SK-N-SH (cell line): Measurements from ENCODE around the gene CUL9. TPM values are rescaled to one million over a fixed set of nuclear protein-coding genes. Genes with fewer than 3 reads are reported as not detected.

Source experiments
- CTCF ChIA-PET: fragments of 300-600, 350-600 bp; formaldehyde crosslinking; extraction: SDS; loops from one replicate; lab custom pipeline; 2021; lab: Yijun Ruan, JAX
- POLR2A ChIA-PET: fragments of 350-600 bp; sonication (Branson Sonifier 250); formaldehyde crosslinking; extraction: SDS; loops from one replicate; lab custom pipeline; 2020; ENCODE audit warnings: antibody characterized with exemption, inconsistent platforms; lab: Yijun Ruan, JAX
- DNase-seq: peaks from one replicate; pipeline ENCODE4 v3.0.0; 2012
- H2AFZ ChIP-seq: fragments of 200-600 bp; sonication (generic); 2 replicates; pipeline ENCODE4 v1.8.1; 2016; ENCODE audit warnings: antibody characterized with exemption, mild to moderate bottlenecking, low read depth
- H3F3A ChIP-seq: fragments of 200-600 bp; sonication (generic); replicated peaks from 2 replicates; pipeline ENCODE3; 2016; ENCODE audit warnings: antibody characterized with exemption, mild to moderate bottlenecking; ENCODE audit not compliant: insufficient read depth
- H3K27ac ChIP-seq, 2 experiments: fragments of 200-500 bp in 1 of 2; fragments of 200-600 bp in 1 of 2; sonication (Bioruptor generic) in 1 of 2; sonication (generic), shearing (Covaris generic) in 1 of 2; 2 replicates each; pipeline versions ENCODE4 v1.5.1 to v1.6.1; 2014 to 2016; ENCODE audit warnings: low read depth in 2 of 2, inconsistent platforms in 1 of 2, low read length in 1 of 2, mild to moderate bottlenecking in 1 of 2, mixed read lengths in 1 of 2
- H3K27me3 ChIP-seq: fragments of 200-600 bp; sonication (generic), shearing (Covaris generic); 2 replicates; pipeline ENCODE4 v1.6.1; 2016; ENCODE audit warnings: mixed run types; ENCODE audit not compliant: insufficient read depth
- H3K36me3 ChIP-seq, 2 experiments: fragments of 200-500 bp in 1 of 2; fragments of 200-600 bp in 1 of 2; sonication (Bioruptor generic) in 1 of 2; sonication (generic) in 1 of 2; replicated peaks in 1 of 2; 2 replicates each; pipeline versions ENCODE3 to v1.5.1; 2014 to 2016; ENCODE audit warnings: low read length in 1 of 2, mild to moderate bottlenecking in 1 of 2; ENCODE audit not compliant: insufficient read depth in 2 of 2, control insufficient read depth in 1 of 2
- H3K4me1 ChIP-seq, 2 experiments: fragments of 200-500 bp in 1 of 2; fragments of 200-600 bp in 1 of 2; sonication (Bioruptor generic) in 1 of 2; sonication (generic), shearing (Covaris generic) in 1 of 2; 2 replicates each; pipeline versions ENCODE4 v1.5.1 to v1.6.1; 2014 to 2016; ENCODE audit warnings: low read depth in 1 of 2, low read length in 1 of 2, mixed run types in 1 of 2; ENCODE audit not compliant: insufficient read depth in 2 of 2, control insufficient read depth in 1 of 2
- H3K4me2 ChIP-seq: fragments of 200-600 bp; sonication (generic), shearing (Covaris generic); 2 replicates; pipeline ENCODE4 v1.6.1; 2017; ENCODE audit warnings: mixed run types
- H3K4me3 ChIP-seq, 2 experiments: fragments of 200-500 bp in 1 of 2; fragments of 200-600 bp in 1 of 2; sonication (Bioruptor generic) in 1 of 2; sonication (generic), shearing (Covaris generic) in 1 of 2; 2 replicates each; pipeline versions ENCODE4 v1.5.1 to v1.8.1; 2014 to 2016; ENCODE audit warnings: low read depth in 2 of 2, inconsistent platforms in 1 of 2, low read length in 1 of 2, mild to moderate bottlenecking in 1 of 2, mixed read lengths in 1 of 2, moderate library complexity in 1 of 2
- H3K79me2 ChIP-seq: fragments of 200-600 bp; sonication (generic); 2 replicates; pipeline ENCODE4 v1.8.1; 2017; ENCODE audit warnings: mild to moderate bottlenecking; ENCODE audit not compliant: insufficient read depth
- H3K9ac ChIP-seq: fragments of 200-600 bp; sonication (generic); 2 replicates; pipeline ENCODE4 v1.6.1; 2017; ENCODE audit warnings: mixed run types
- H3K9me2 ChIP-seq: fragments of 200-600 bp; sonication (generic); 2 replicates; pipeline ENCODE4 v1.6.1; 2017; ENCODE audit warnings: mixed run types
- H3K9me3 ChIP-seq: fragments of 200-600 bp; sonication (generic); 2 replicates; pipeline ENCODE4 v1.6.1; 2017; ENCODE audit warnings: mixed run types, mild to moderate bottlenecking, moderate library complexity
- H4K20me1 ChIP-seq: fragments of 200-600 bp; sonication (generic); 2 replicates; pipeline ENCODE4 v1.6.1; 2017; ENCODE audit warnings: mild to moderate bottlenecking, mixed run types; ENCODE audit not compliant: insufficient read depth
- CHD2 ChIP-seq: fragments of 150-350 bp; IDR thresholded peaks from 2 replicates; pipeline ENCODE4 v1.6.1; 2018; ENCODE audit warnings: low read length; ENCODE audit not compliant: partially characterized antibody
- ELF1 ChIP-seq: IDR thresholded peaks from 2 replicates; pipeline ENCODE4 v1.4.0; 2012
- EZH2phosphoT487 ChIP-seq: fragments of 200-600 bp; sonication (generic); IDR thresholded peaks from 2 replicates; pipeline ENCODE4 v1.6.1; 2017; ENCODE audit warnings: low read depth, mixed run types, mild to moderate bottlenecking, antibody characterized with exemption, moderate library complexity, borderline replicate concordance
- FOXJ3 ChIP-seq: sonication (generic); formaldehyde crosslinking; IDR thresholded peaks from 2 replicates; pipeline ENCODE4 v1.5.1; 2020; ENCODE audit warnings: mild to moderate bottlenecking, missing genetic modification reagents
- GABPA ChIP-seq: IDR thresholded peaks from 2 replicates; pipeline ENCODE4 v1.4.0; 2012; ENCODE audit warnings: low read depth, mild to moderate bottlenecking
- GATA2 ChIP-seq: sonication (generic); formaldehyde crosslinking; IDR thresholded peaks from 2 replicates; pipeline ENCODE4 v1.5.0; 2020; ENCODE audit warnings: mild to moderate bottlenecking, missing genetic modification reagents
- JUND ChIP-seq: IDR thresholded peaks from 2 replicates; pipeline ENCODE4 v1.4.0; 2012
- RFX5 ChIP-seq: IDR thresholded peaks from 2 replicates; pipeline ENCODE4 v1.6.1; 2012; ENCODE audit warnings: mild to moderate bottlenecking, improper control_type of control experiment, low read length
- SMC3 ChIP-seq: IDR thresholded peaks from 2 replicates; pipeline ENCODE4 v1.6.1; 2012; ENCODE audit warnings: low read depth, low read length, improper control_type of control experiment
- TAF1 ChIP-seq: IDR thresholded peaks from 2 replicates; pipeline ENCODE4 v1.6.1; 2012; ENCODE audit warnings: low read depth, mild to moderate bottlenecking, low read length, moderate library complexity, borderline replicate concordance
- TCF12 ChIP-seq: IDR thresholded peaks from 2 replicates; pipeline ENCODE4 v1.4.0; 2012
- WGBS: methylation state at CpG from one replicate; pipeline ENCODE4 v1.1.6; 2017; ENCODE audit warnings: low lambda C conversion rate; 5-methylcytosine and 5-hydroxymethylcytosine counted together
- polyA plus RNA-seq, 3 experiments: library from polyadenylated mRNA; depleted of rRNA; stranded (reverse); fragments of >200 nt; gene quantifications; 2 replicates each; pipeline ENCODE4 v1.2.3, GENCODE V29; 2012
- TF ChIP-seq, protein P1 (sequence below): IDR thresholded peaks from 2 replicates; pipeline ENCODE4; 2012
- TF ChIP-seq, protein P2 (sequence below): fragments of 200-600 bp; sonication (generic); IDR thresholded peaks from 2 replicates; pipeline ENCODE4 v1.6.1; 2017; ENCODE audit warnings: antibody characterized with exemption, mild to moderate bottlenecking, moderate library complexity
- TF ChIP-seq, protein P3 (sequence below): IDR thresholded peaks from 2 replicates; pipeline ENCODE4 v1.4.0; 2012; ENCODE audit warnings: low read depth
- TF ChIP-seq, protein P4 (sequence below): IDR thresholded peaks from 2 replicates; pipeline ENCODE4 v1.4.0; 2012; ENCODE audit warnings: low read depth, borderline replicate concordance

The CUL9 gene
- polyA plus RNA-seq, 1 of the 3 experiments (the other 2 are of a cell fraction): 37.7 TPM

DNA sequence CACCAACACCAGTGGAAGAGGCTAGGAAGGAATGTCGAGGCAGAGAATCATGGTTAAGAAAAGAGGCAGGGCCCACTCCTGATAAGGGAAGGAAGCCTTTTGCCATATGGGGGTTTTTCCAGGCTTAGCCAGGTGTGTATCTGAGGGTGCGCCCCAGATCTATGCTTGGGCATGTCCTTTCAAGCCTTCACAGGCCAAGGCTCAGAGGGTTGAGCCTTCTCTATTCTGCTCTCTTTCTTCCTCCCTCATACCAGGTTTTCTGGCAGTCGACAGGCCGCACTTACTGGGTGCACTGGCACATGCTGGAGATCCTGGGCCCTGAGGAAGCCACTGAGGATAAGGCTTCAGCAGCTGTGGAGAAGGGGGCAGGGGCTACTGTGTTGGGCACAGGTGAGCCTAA is 4.7 kb downstream of the CUL9 start:
- DNase-seq: no peak
- peaks cover 40% of the 10 kb centered on the region for H3K79me2 ChIP-seq
- H2AFZ ChIP-seq: no peak overlapping the region

DNA sequence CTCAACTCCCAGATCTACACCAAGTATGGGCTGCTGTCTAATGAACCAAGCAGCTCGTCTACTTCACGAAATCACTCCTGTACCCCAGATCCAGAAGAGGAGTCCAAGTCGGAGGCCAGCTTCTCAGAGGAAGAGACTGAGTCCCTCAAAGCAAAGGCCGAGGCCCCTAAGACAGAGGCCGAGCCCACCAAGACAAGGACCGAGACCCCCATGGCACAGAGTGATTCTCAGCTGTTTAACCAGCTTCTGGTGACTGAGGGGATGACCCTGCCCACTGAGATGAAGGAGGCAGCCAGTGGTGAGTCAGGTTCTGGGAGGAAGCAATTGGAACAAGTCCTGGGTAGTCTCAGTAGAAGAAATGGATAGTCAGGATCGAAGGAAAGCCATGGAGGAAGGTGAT is 5.8 kb downstream of the CUL9 start:
- no peak for DNase-seq
- H3K36me3 ChIP-seq: peaks cover 39 to 51% of the 10 kb centered on the region in 2 experiments
- H3K27ac ChIP-seq: no peak overlapping the region
- H3K9me3 ChIP-seq: no peaks in the 10 kb centered on the region
- WGBS: 96% methylated on average over 7 of the region's 7 CpGs
- H4K20me1 ChIP-seq: no peaks in the 10 kb centered on the region
- H3K9ac ChIP-seq: no peak overlapping the region
- H3K4me2 ChIP-seq: no peak overlapping the region
- H3F3A ChIP-seq: no peaks in the 10 kb centered on the region
- peaks cover 33% of the 10 kb centered on the region for H3K79me2 ChIP-seq
- H3K4me1 ChIP-seq: peaks cover 0 to 9% of the 10 kb centered on the region in 2 experiments; a peak in 2 of 4 replicates
- ChIA-PET POLR2A (no interaction called here), CTCF (no interaction called here)
- H3K9me2 ChIP-seq: no peaks in the 10 kb centered on the region
- TF ChIP-seq SMC3: no peak
- no peaks in the 10 kb centered on the region for H3K27me3 ChIP-seq
- no peak overlapping the region for H2AFZ ChIP-seq
- H3K4me3 ChIP-seq: no peak overlapping the region

More for the DNA sequence above, 4.7 kb downstream of the CUL9 start:
- no peaks in the 10 kb centered on the region for H3F3A ChIP-seq
- H3K9me2 ChIP-seq: no peaks in the 10 kb centered on the region
- ChIA-PET POLR2A (no interaction called here), CTCF (no interaction called here)
- H3K4me3 ChIP-seq: no peak overlapping the region
- H3K36me3 ChIP-seq: peaks cover 33 to 51% of the 10 kb centered on the region in 2 experiments
- H3K4me1 ChIP-seq: peaks cover under 1 to 12% of the 10 kb centered on the region in 2 experiments; a peak in 2 of 4 replicates
- H3K27ac ChIP-seq: no peak overlapping the region
- no peak overlapping the region for H3K9ac ChIP-seq
- no peaks in the 10 kb centered on the region for H3K9me3 ChIP-seq
- H4K20me1 ChIP-seq: no peaks in the 10 kb centered on the region
- no peak for TF ChIP-seq JUND
- TF ChIP-seq EZH2phosphoT487: no peak
- TF ChIP-seq, protein P1, sequence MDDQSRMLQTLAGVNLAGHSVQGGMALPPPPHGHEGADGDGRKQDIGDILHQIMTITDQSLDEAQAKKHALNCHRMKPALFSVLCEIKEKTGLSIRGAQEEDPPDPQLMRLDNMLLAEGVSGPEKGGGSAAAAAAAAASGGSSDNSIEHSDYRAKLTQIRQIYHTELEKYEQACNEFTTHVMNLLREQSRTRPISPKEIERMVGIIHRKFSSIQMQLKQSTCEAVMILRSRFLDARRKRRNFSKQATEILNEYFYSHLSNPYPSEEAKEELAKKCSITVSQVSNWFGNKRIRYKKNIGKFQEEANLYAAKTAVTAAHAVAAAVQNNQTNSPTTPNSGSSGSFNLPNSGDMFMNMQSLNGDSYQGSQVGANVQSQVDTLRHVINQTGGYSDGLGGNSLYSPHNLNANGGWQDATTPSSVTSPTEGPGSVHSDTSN: no peak
- TF ChIP-seq FOXJ3 (CRISPR knock-in tag): no peak
- TF ChIP-seq TCF12: no peak
- TF ChIP-seq, protein P2, sequence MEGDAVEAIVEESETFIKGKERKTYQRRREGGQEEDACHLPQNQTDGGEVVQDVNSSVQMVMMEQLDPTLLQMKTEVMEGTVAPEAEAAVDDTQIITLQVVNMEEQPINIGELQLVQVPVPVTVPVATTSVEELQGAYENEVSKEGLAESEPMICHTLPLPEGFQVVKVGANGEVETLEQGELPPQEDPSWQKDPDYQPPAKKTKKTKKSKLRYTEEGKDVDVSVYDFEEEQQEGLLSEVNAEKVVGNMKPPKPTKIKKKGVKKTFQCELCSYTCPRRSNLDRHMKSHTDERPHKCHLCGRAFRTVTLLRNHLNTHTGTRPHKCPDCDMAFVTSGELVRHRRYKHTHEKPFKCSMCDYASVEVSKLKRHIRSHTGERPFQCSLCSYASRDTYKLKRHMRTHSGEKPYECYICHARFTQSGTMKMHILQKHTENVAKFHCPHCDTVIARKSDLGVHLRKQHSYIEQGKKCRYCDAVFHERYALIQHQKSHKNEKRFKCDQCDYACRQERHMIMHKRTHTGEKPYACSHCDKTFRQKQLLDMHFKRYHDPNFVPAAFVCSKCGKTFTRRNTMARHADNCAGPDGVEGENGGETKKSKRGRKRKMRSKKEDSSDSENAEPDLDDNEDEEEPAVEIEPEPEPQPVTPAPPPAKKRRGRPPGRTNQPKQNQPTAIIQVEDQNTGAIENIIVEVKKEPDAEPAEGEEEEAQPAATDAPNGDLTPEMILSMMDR: no peak
- no peak for TF ChIP-seq GABPA
- TF ChIP-seq ELF1: no peak
- H3K27me3 ChIP-seq: no peaks in the 10 kb centered on the region
- H3K4me2 ChIP-seq: no peak overlapping the region
- 94% methylated on average over 4 of the region's 4 CpGs for WGBS

DNA sequence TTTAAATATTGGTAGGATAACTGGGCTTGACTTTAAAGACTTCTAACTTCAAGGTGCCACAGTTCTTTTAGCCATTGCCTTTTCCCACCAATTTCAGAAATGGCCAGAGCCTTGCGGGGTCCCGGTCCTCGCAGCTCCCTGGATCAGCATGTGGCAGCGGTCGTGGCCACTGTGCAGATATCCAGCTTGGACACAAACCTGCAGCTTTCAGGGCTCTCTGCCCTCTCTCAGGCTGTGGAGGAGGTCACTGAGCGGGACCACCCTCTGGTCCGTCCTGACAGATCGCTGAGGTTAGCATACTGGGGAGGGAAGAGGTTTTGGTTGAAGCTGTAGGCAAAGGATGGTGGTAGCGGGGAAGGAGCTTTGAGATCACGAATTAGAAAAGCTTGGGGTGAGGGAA is 6.4 kb downstream of the CUL9 start:
- ChIA-PET CTCF (no interaction called here), POLR2A (no interaction called here)

More for the DNA sequence above, 6.4 kb downstream of the CUL9 start:
- Histone ChIP-seq H2AFZ (no peak overlapping the region), H3K9me3 (no peaks in the 10 kb centered on the region), H4K20me1 (no peaks in the 10 kb centered on the region), H3K9ac (no peak overlapping the region), H3K27me3 (no peaks in the 10 kb centered on the region), H3K4me2 (no peak overlapping the region), H3K4me3 (no peak overlapping the region), H3K4me1 (peaks cover 0 to 3% of the 10 kb centered on the region in 2 experiments; a peak in 1 of 4 replicates), H3F3A (no peaks in the 10 kb centered on the region), H3K27ac (no peak overlapping the region), H3K9me2 (no peaks in the 10 kb centered on the region), H3K36me3 (peaks cover 39 to 51% of the 10 kb centered on the region in 2 experiments), H3K79me2 (peaks cover 27% of the 10 kb centered on the region)
- DNase-seq: no peak
- 98% methylated on average over 10 of the region's 10 CpGs for WGBS
- TF ChIP-seq CHD2: no peak
- TF ChIP-seq, protein P3, sequence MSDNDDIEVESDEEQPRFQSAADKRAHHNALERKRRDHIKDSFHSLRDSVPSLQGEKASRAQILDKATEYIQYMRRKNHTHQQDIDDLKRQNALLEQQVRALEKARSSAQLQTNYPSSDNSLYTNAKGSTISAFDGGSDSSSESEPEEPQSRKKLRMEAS: no peak
- TF ChIP-seq, protein P4, sequence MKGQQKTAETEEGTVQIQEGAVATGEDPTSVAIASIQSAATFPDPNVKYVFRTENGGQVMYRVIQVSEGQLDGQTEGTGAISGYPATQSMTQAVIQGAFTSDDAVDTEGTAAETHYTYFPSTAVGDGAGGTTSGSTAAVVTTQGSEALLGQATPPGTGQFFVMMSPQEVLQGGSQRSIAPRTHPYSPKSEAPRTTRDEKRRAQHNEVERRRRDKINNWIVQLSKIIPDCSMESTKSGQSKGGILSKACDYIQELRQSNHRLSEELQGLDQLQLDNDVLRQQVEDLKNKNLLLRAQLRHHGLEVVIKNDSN: no peak
- TF ChIP-seq TCF12: no peak
- TF ChIP-seq FOXJ3 (CRISPR knock-in tag): no peak
- no peak for TF ChIP-seq GATA2 (CRISPR knock-in tag)
- TF ChIP-seq RFX5: no peak
- no peak for TF ChIP-seq TAF1
